HG02763 (cell line): Measurements from ENCODE around the gene FBXW9.
"Not testable (repeated sequence)": the region's sequence is repeated elsewhere in the genome, so short reads cannot be mapped to it uniquely, and the experiment has no call there.

Source experiments
- ATAC-seq: cut with Tn5 transposase; IDR thresholded peaks from one replicate; pipeline ENCODE4 v1.9.1; 2021; ENCODE audit warnings: mild to moderate bottlenecking, moderate library complexity; ENCODE audit not compliant: unreplicated experiment

FBXW9 gene

GRCh38 chr19:12681074-12681987 lies 15.1 kb downstream of the FBXW9 start, which contains the start of gene DHPS:
DHPS (minus strand) TSS chr19:12681880; CDS start chr19:12681766, 114 bp downstream.
- peak; percentile 69 for ATAC-seq

GRCh38 chr19:12680034-12680433 lies 16.4 kb downstream of the FBXW9 start:
- no peak for ATAC-seq

GRCh38 chr19:12678039-12678438 lies 18.4 kb downstream of the FBXW9 start:
- ATAC-seq, result not testable (repeated sequence)

- no peak for ATAC-seq
These were observed 19.5 kb downstream of the FBXW9 start for GRCh38 chr19:12676928-12677327.

GRCh38 chr19:12676384-12676792 lies 20.0 kb downstream of the FBXW9 start:
- ATAC-seq, result no peak

GRCh38 chr19:12675940-12676339 lies 20.5 kb downstream of the FBXW9 start:
- no peak for ATAC-seq

- no peak for ATAC-seq
These were observed 21.0 kb downstream of the FBXW9 start for GRCh38 chr19:12675399-12675798.

- no peak for ATAC-seq
These were observed 23.7 kb downstream of the FBXW9 start for GRCh38 chr19:12672744-12673143.

GRCh38 chr19:12670159-12670928 lies 26.1 kb downstream of the FBXW9 start:
- no peak for ATAC-seq

- no peak for ATAC-seq
These were observed 26.9 kb downstream of the FBXW9 start for GRCh38 chr19:12669270-12670158.

- ATAC-seq, result no peak
These were observed 27.5 kb downstream of the FBXW9 start for GRCh38 chr19:12668932-12669269.

GRCh38 chr19:12668346-12668745 lies 28.1 kb downstream of the FBXW9 start:
- no peak for ATAC-seq

GRCh38 chr19:12667731-12668302 lies 28.6 kb downstream of the FBXW9 start:
- ATAC-seq, result no peak

GRCh38 chr19:12666265-12667048 lies 30.0 kb downstream of the FBXW9 start, which contains the start of the genes MAN2B1 and WDR83:
MAN2B1 (minus strand) TSS chr19:12666742; CDS start chr19:12666701, 41 bp downstream.
WDR83 (plus strand) TSS chr19:12666807; CDS start chr19:12669791, 2,984 bp downstream.
- no peak for ATAC-seq

- ATAC-seq, result no peak
These were observed 30.7 kb downstream of the FBXW9 start for GRCh38 chr19:12665671-12666264.

GRCh38 chr19:12665281-12665573 lies 31.2 kb downstream of the FBXW9 start:
- ATAC-seq, result no peak

- ATAC-seq, result no peak
These were observed 31.8 kb downstream of the FBXW9 start for GRCh38 chr19:12664406-12665280.

GRCh38 chr19:12660980-12661379 lies 35.5 kb downstream of the FBXW9 start:
- ATAC-seq, result no peak
